DMS 273 (cell line): Measurements from ENCODE around the gene RAD51D.
A peak's percentile ranks its signal among the peaks of the same experiment; 100 is the strongest.
"Not testable (repeated sequence)": the region's sequence is repeated elsewhere in the genome, so short reads cannot be mapped to it uniquely, and the experiment has no call there.

Source experiments
- DNase-seq: peaks from one replicate; lab custom pipeline; 2025; ENCODE audit not compliant: unreplicated experiment; lab: John Stamatoyannopoulos, UW

The RAD51D gene

DNA sequence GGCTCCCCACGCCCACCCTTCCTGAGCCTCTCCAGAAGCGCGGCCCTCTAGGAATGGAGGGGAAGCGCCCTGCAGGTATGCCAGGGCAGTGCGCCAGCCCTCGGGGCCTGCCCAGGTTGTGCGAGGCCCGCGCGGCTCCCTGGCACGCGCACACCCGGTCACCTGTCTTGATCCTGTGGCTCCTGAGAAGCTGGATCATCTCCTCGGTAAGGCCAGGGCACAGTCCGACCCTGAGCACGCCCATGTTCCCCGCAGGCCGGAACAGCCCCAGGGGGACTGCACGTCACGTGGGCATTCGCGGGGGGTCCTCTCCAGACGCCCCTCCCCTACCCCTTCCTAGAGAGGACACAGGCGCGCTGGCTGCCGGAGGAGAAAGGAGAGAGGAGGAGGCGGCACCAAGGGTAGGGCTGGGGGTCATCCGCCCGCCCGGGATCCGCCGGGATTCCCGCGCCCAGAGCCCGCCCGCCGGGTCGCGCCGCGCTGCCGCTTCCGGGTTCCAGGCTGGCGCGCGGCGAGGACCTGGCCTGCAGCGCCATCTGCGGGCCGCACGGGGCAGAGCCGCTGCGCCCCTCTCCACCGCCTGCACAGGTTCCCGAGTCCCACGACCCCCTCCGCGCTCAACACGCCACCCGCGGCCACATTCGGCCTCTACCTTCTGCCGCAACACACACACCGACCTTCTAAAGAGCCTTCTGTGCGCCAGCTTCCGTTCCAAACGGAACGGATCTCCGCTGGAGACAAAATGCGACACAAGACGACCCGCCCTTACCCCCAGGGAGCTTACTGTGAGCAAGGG lies at the start of gene RAD51D:
TSS of gene RAD51D (minus strand) at position 491 of the 796 bp plus-strand sequence. CDS start at position 244, 247 bp downstream.
- peak; percentile 91 for DNase-seq

DNA sequence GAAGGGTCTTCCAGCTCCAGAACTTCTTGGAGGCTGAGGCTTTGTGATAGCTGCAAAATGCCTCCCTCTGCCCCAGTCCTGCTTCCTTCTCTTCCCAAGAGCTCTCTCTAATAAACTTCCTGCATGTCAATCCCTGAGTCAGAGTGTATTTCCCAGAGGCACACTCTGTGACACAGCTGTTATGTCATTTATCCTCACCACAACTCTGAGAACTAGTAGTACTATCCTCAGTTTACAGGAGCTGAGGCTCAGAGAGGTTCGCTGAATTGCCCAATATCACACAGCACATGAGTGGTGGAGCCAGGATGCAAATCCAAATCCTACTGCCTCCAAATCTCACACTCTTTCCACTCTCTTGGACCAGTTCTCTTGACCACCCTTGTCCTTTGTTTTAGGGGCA lies 48.0 kb upstream of the RAD51D start:
- DNase-seq, result no peak

DNA sequence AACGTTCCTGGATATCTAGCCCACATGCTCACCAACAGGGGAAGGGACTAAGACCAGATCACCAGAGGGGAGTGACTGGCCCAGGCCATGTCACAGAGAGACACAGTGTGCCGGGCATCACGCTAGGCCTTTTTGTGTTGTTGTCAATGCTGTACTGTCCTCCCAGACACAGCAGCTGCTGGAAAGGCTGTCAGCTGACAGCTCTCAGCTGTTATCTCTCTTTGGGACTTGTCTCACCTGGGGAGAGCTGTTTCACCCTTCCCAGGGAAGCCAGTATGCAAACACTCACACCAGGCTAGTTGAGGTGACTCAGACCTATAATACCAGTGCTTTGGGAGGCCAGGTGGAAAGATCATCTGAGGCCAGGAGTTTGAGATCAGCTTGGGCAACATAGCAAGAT lies 47.4 kb upstream of the RAD51D start:
- no peak for DNase-seq

DNA sequence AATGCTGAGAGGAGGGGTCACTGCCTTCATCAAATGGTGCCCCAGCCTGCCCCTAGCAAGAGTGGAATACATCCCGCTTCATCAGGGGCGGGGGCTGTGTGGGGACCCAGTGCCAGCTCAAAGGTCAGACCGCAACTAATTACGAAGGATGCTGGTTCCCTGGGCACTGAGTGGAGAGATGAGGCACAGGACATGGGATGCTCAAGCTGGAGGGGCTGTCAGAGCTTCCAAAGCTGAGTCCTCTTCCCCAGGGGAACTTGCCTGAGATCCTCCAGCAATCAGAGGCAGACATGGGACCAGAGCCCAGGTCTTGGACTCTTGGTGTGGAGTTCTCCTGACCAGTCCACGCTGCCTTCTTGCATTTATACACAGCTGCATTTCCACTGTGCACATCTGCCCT lies 46.9 kb upstream of the RAD51D start:
- no peak for DNase-seq

DNA sequence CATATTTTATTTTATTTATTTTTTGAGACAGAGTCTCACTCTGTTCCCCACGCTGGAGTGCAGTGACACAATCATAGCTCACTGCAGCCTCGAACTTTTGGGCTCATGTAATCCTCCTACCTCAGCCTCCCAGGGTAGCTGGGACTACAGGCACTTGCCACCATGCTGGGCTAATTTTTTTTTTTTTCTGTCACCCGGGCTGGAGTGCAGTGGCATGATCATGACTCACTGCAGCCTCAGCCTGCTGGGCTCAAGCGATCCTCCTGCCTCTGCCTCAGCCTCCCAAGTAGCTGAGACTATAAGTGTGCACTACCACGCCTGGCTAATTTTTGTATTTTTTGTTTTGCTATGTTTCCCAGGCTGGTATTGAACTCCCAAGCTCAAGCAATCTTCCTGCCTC lies 45.1 kb upstream of the RAD51D start:
- DNase-seq, result no peak

DNA sequence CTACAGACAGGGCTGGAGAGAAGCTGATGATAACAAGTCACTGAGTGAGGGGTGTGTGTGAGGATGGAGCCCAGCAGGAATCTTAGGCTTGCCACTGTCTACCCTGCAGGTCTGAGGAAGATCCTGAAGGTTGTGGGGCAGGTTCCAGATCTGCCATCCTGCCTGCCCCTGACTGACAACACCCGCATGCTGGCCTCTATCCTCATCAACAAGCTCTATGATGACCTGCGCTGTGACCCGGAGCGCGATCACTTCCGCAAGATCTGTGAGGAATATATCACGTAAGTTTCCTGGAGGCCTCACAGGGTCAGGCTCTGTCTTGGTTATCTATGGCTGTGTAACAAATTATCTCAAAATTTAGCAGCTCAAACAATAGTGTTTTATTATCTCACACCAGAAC lies 44.2 kb upstream of the RAD51D start:
- DNase-seq, result no peak

DNA sequence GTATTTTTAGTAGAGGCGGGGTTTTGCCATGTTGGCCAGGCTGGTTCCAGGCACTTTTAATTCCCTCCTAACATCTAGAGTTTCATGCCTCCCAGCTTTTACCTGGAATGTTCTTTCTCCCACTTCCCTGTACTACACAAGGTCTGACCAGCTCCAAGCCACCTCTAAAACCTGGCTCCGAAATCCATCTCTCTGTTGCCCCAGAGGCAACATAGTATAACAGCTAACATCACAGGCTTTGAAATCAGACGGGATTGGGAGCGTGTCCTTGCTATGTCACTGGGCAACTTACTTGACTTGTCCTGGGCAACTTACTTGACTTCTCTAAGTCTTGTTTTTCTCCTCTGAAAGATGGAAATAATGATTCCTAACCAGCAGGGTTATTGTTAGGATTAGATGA lies 43.1 kb upstream of the RAD51D start:
- DNase-seq, result no peak

DNA sequence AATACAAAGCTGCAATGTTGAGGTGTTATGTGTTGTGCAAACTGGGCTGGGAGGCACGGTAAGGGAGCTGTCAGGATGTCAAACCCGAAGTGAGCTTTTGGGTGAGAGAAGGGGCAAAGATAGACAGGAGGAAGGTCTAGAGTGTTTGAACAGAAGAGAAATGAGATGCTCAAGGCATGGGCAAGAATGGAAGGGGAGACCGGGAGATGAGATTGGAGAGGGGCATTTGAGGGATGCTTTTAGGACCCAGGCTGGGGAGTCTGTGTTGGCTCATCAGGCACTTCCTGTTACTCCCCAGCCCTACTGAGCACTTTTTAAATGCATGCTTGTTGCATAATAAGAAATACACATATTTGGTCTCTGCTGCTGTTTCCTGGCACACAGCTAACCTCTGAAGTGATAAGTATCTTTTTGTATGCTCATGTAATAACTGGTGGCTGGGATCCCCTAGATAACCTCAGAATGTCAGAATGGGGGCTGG lies 41.7 kb upstream of the RAD51D start:
- no peak for DNase-seq

DNA sequence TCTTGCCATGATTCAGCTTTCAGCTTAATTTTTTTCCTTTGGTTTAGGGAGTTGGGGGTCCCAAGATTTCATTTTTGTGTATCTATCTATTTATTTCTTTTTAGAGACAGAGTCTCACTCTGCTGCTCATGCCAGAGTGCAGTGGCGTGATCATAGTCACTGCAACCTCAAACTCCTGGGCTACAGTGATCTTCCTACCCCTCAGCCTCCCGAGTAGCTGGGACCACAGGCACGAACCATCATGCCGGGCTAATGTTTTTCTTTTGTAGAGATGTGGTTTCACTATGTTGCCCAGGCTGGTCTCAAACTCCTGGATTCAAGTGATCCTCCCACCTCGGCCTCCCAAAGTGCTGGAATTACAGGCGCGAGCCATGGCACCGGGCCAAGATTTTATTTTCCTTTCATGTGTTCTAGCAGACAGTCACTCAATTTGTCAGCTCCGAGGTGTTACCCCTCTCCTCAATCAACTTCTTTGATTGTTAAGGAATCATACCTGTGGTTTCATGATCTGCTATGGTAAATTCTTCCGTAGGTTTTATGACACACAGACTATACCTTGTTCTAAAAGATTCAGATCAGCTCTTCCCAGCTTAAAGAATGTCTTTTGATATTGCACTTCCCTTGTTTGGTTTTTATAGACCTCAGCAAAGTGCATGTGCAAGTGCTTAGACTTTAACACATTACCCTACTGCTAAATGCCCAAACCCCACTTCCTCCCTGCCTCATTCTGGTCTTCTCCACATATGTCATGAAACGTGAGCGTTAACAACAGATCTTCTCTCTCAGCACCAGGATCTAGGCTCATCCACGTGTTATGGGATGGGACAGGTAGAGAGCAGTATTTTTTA lies 40.9 kb upstream of the RAD51D start:
- DNase-seq, result no peak

DNA sequence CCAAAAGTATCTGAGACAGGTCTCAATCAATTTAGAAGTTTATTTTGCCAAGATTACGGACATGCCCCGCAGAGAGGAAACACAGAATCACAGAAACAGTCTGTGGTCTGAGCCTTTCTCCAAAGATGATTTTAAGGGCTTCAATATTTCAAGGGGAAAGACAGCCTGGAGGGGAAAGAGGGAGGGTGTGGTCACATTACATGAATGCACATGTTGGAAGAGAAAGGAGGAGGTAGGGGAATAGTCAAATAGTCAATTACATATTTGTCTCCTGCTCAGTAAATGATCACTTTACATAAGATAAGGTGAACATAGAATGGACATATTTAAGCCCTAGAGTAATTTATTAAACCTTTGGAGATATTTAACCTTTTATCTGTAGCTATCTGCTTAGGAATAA lies 40.3 kb upstream of the RAD51D start:
- DNase-seq, result no peak

DNA sequence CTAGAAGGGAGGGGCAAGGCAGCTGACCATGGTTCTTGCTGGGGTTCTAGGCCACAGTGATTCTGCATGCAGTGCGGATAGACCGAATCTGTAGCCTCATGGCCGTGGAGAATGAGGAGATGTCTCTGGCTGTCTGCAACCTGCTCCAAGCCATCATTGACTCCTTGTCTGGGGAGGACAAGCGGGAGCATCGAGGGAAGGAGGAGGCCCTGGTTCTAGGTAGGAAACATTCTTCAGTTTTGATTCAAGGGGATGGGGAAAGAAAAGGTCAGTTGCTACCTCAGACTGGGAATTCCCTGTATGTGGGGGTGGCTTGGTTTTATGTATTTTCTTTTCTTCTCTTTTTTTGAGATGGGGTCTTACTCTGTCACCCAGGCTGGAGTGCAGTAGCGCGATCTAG lies 35.6 kb upstream of the RAD51D start:
- no peak for DNase-seq

DNA sequence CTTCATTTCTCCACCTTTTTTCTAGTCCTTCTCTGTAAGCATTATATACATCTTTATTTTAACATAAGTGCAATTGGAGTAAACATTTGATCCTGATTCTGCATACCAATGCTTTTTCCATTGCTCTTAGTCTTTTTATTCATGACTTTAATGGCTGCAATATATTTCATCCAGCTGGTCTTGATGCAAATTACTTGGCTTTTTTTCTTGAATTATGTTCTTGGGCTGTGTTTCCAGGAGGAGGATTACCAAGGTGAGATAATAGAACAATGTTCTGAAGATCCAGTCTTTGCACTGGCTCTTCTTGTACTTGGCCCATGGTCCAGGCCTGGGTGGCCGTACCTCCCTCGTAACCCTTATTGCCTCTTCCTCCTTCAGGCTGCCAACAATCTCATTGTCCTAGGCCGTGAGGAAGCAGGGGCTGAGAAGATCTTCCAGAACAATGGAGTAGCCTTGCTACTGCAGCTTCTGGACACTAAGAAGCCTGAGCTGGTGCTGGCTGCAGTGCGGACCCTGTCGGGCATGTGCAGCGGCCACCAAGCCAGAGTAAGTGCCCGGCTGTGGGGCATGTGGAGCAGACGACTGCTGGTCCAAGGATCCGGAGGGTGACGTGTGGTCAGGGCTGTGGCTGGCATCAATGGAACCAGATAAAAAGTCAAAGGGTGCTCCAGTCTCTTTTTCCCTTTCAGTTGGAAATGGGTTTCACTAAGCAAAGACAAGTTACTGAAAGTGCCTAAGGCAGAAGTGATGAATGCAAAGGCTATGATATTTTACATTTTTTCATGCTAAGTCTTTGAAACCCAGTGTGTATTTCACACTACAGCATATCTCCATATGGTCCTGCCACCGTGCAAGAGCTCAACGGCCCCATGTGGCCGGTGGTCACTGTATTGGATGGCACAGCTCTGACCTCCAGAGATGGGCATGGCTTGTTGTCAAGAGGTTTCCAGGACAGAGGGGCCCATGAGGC lies 34.8 kb upstream of the RAD51D start:
- no peak for DNase-seq

DNA sequence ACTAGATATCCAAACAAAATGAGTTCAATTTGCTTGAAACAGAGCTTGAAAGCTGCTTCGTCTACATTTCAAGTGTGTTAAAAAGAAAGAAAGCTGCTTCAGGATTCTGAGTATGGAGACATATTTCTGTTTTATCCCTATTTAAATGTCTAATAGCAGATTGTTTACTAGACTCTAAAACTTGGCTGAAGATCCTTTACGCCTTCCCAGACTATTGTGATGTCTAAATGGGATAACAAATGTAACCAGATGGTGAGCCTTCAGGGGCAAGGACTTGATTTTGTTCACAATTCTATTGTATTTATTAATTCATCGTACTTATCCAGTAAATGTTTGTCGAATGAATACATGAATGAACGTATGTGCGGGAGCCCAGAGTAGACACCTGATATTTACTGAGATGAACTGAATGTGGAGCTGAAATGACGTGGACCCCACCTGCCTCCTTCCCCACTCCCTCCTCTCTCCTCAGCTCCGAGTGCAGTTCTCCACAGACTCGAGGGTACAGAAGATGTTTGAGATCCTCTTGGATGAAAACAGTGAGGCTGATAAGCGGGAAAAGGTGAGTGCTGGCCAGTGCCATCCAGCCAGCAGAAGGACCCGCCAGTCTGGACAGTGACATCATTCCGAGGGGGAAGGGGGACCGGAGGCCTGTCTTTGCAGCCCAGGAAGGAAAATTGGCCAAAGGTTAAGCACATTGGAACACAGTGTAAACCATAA lies 32.9 kb upstream of the RAD51D start:
- no peak for DNase-seq

DNA sequence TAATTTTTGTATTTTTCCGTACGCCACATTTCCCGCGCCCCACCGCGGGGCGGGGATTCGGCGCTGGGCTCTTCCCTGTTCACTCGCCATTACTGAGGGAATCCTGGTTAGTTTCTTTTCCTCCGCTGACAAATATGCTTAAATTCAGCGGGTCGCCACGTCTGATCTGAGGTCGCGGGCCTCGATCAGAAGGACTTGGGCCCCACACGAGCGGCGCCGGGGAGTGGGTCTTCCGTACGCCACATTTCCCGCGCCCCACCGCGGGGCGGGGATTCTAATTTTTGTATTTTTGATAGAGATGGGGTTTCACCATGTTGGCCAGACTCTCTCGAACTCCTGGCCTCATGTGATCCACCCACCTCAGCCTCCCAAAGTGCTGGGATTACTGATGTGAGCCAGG lies 31.4 kb upstream of the RAD51D start:
- not testable (repeated sequence) for DNase-seq

DNA sequence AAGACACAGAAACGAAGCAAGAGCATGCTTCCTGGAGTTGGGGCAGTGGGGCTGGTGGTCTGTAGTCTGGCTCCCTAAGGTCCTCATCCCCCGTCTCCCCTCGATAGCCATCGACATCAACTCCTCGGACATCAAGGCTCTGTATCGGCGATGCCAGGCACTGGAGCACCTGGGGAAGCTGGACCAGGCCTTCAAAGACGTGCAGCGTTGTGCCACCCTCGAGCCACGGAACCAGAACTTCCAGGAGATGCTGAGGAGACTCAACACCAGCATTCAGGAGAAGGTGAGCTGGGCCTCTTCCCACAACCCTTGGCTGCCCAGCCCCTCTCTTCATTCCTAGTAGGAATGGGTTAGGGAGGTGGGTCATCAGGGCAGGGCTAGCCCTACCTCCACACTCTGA lies 30.3 kb upstream of the RAD51D start:
- no peak for DNase-seq

DNA sequence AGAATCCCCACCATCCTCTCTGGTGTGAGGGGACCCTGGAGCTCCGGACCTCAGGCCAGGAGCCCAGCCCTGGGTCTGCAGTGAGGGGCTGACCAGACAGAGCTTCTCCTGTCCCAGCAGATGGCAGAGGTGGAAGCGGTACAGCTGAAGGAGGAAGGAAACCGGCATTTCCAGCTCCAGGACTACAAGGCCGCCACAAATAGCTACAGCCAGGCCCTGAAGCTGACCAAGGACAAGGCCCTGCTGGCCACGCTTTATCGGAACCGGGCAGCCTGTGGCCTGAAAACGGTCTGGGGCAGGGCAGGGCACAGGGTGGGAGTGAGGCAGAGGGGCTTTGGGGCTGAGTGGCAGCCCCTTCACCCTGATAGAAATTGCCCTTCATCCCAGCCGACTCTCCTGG lies 28.5 kb upstream of the RAD51D start:
- DNase-seq, result no peak

DNA sequence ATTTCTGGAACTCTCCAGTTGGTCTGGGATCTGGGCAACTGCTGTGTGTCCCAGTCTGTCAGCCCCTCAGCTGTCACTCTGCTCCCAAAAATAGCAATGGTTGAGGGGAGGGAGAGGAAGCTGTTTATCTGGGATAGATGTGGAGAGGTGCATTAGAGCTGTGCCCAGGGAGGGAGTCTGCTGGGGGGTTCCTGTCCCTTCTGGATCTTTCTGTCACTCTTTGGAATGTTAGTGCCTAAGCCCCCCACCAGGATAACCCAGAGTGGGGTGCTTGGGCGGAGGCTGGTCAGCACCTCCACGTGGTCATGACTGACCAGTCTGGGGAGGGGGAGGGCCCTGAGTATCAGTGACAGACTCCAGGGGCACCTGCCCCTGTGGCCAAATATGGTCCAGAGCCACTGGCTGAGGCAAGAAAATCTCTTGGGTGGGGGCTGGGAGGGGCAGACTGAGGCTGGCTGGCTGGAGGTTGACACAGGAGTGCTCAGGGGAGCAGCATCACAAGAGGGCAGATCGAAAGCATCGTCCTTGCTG lies 27.8 kb upstream of the RAD51D start, which contains the start of gene UNC45B:
TSS of gene UNC45B (plus strand) at position 443 of the 531 bp plus-strand sequence. CDS start 447 bp downstream, outside the sequence.
- DNase-seq, result no peak

DNA sequence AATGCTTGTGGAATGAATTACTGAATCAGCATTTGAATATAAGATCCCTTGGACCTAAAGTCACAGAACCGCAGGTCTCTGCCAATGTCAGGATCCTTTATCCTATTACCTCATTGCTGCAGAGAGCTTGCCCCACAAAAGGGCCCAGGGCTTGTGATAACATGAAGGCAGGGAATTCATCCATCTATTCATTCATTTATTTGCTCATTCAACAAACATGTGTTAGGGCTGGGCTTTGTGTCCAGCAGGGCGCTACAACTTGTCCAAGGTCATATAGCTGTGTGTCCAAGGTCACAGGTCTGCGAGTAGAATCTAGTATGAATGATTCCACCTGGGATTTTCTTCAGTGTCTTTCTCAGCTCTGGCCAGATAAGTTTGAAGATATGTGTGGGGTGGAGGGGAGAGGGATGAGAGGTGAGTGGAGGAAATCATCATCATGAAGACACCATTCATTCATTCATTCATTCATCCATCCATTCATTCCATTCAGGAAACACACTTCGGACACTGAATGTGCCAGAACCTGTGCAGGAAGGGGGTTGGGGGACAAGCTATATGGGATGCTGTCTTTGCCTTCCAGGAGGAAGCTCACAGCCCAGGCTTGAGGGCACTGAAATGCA lies 26.7 kb upstream of the RAD51D start:
- no peak for DNase-seq

DNA sequence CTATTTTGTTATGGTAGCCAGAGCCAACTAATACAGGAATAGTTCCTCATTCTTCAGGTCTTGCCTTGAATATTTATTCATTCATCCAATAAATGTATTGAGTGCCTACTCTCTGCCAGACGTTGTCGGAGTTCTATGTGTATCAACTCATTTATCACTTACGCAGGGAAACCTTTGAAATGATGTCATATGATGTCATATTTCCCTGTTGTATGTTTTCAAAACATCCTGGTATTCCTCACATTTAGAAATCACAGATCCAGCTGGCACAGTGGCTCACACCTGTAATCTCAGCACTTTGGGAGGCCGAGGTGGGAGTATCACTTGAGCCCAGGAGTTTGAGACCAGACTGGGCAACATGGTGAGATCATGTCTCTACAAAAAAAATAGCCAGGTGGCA lies 25.2 kb upstream of the RAD51D start:
- no peak for DNase-seq

DNA sequence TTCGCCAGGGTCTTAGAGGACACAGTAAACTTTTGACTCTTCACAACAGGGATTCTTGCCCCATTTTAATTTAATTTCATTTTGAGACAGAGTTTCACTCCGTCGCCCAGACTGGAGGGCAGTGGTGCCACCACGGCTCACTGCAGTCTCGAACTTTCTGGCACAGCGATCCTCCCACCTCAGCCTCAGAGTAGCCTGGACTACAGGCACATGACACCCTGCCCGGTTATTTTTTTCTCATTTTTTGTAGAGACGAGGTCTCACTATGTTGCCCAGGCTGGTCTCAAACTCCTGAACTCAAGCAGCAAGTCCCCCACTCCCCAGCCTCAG lies 22.8 kb upstream of the RAD51D start:
- no peak for DNase-seq
